ENCODE results near the gene AAR2. TPM values are rescaled to one million over a fixed set of nuclear protein-coding genes. Genes with fewer than 3 reads are reported as not detected.

The AAR2 gene
- total RNA-seq, 1 experiment from 2014 or later, result 22.5 TPM

DNA sequence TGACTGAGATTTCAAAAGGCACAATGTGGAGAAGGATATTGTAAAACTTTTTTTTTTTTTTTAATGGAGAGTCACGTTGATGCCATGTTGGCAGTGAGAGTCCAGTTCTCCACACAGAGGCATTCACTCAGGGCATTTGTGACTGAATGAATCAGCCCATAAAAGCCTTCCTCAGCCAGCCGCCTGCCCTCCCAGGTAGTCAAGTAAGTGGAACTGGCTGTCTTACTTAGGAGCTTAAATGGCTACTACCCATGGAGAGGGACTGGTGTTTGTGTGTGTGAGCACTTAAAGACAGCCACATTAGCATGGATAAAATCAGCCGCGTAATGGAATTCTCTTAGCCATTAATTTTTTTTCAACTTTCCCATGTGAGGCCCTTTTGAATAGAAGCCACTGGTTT lies 12.6 kb downstream of the AAR2 start:
- TF ChIP-seq ZSCAN18 (CRISPR knock-in tag; IDR thresholded peaks at IDR 0.05) (no peak), PRDM15 (CRISPR knock-in tag; IDR thresholded peaks at IDR 0.05) (no peak), MXD4 (CRISPR knock-in tag; IDR thresholded peaks at IDR 0.05; ENCODE audit: borderline replicate concordance) (no peak), NR2C2 (CRISPR knock-in tag; IDR thresholded peaks at IDR 0.05) (no peak), GRHL2 (CRISPR knock-in tag; IDR thresholded peaks at IDR 0.05; ENCODE audit: insufficient replicate concordance, severe bottlenecking) (no peak), ZNF219 (CRISPR knock-in tag; IDR thresholded peaks at IDR 0.05; ENCODE audit: borderline replicate concordance) (no peak), FOXP4 (CRISPR knock-in tag; IDR thresholded peaks at IDR 0.05) (no peak), ZNF423 (CRISPR knock-in tag; IDR thresholded peaks at IDR 0.05) (no peak), TEAD4 (CRISPR knock-in tag; IDR thresholded peaks at IDR 0.05) (no peak), HMGXB4 (CRISPR knock-in tag; IDR thresholded peaks at IDR 0.05) (no peak), NR3C1 (CRISPR knock-in tag; conservative IDR thresholded peaks at IDR 0.05; ENCODE audit: low read depth) (no peak)
- Mint-ChIP-seq H3K4me1 (peaks cover 8% of the 10 kb centered on the region), H3K9me3 (no peaks in the 10 kb centered on the region), H3K27ac (no peak overlapping the region), H3K27me3 (ENCODE audit: low read depth) (no peaks in the 10 kb centered on the region), H3K4me3 (no peak overlapping the region), H3K36me3 (peaks cover 27% of the 10 kb centered on the region)
- ATAC-seq (no peak), DNase-seq (ENCODE audit: low spot score) (no peak)
- ChIA-PET POLR2A (no interaction called here), CTCF (interaction anchor here (0.7 to 1.6 kb wide), 3 partner anchors 46 to 151 kb away, joined by 3 to 5 read pairs (median 4); no protein-coding TSS in a partner anchor)

GRCh38 chr20:36249450-36249849 lies 13.2 kb downstream of the AAR2 start:
- H3K4me1 Mint-ChIP-seq, result peaks cover 8% of the 10 kb centered on the region
- TF ChIP-seq RELA (CRISPR knock-in tag; IDR thresholded peaks at IDR 0.05; ENCODE audit: borderline replicate concordance), result no peak
- CTCF ChIA-PET, result interaction anchor here (0.7 to 1.6 kb wide), 3 partner anchors 47 to 150 kb away, joined by 3 to 5 read pairs (median 4); no protein-coding TSS in a partner anchor
- no peak overlapping the region for H3K4me3 Mint-ChIP-seq
- DNase-seq (ENCODE audit: low spot score) (no peak), ATAC-seq (no peak)
- POLR2A ChIA-PET, result no interaction called here
- H3K36me3 Mint-ChIP-seq, result peaks cover 27% of the 10 kb centered on the region
- no peak overlapping the region for H3K27ac Mint-ChIP-seq
- no peaks in the 10 kb centered on the region for H3K27me3 Mint-ChIP-seq (ENCODE audit: low read depth)
- no peaks in the 10 kb centered on the region for H3K9me3 Mint-ChIP-seq

DNA sequence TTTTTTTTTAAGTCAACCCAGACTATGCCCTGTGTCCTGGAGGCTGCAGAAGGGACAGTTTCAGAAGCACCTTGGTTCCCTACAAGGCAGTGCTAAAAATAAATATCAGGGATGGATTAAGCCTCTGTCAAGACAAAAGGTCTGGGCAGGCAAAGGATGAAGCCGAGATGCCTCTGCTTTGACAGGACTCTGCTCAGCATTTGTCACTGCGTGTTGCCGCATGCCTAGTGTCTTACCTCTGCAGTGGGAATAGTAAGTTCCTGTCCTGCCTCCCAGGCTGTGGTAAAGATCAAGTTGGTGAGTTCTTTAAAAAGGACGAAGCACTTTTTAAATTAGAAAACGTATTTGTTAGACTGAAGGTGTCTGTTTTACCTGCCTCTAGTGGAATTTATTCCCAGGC lies 15.1 kb downstream of the AAR2 start:
- POLR2A ChIA-PET, result no interaction called here
- CTCF ChIA-PET, result interaction anchor here (2.1 kb wide), 1 partner anchor 188 kb away, joined by 8 read pairs; no protein-coding TSS in a partner anchor
- no peak overlapping the region for H3K27ac Mint-ChIP-seq
- no peak for ATAC-seq
- H3K4me1 Mint-ChIP-seq, result peaks cover 8% of the 10 kb centered on the region
- H3K4me3 Mint-ChIP-seq, result no peak overlapping the region
- H3K27me3 Mint-ChIP-seq (ENCODE audit: low read depth), result no peaks in the 10 kb centered on the region
- DNase-seq (ENCODE audit: low spot score), result no peak
- H3K36me3 Mint-ChIP-seq, result peaks cover 20% of the 10 kb centered on the region
- H3K9me3 Mint-ChIP-seq, result no peaks in the 10 kb centered on the region
- TF ChIP-seq CDX4 (CRISPR knock-in tag; IDR thresholded peaks at IDR 0.05; ENCODE audit: borderline replicate concordance), result no peak
- TF ChIP-seq ZBTB43 (CRISPR knock-in tag; IDR thresholded peaks at IDR 0.05), result no peak
- no peak for TF ChIP-seq ZNF121 (CRISPR knock-in tag; IDR thresholded peaks at IDR 0.05)
- TF ChIP-seq, protein P1, sequence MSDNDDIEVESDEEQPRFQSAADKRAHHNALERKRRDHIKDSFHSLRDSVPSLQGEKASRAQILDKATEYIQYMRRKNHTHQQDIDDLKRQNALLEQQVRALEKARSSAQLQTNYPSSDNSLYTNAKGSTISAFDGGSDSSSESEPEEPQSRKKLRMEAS (CRISPR knock-in tag; IDR thresholded peaks at IDR 0.05), result no peak
- TF ChIP-seq CREB1 (CRISPR knock-in tag; IDR thresholded peaks at IDR 0.05), result no peak
